ENCODE measurements around the gene ZNF511. TPM values are rescaled to one million over a fixed set of nuclear protein-coding genes. Genes with fewer than 3 reads are reported as not detected.

The ZNF511 gene
- total RNA-seq, 1 experiment from 2014 or later = 49.0 TPM

GRCh38 chr10:133309720-133310398, 1.1 kb downstream of the ZNF511 start (continued):
- TF ChIP-seq JUND (IDR thresholded peaks at IDR 0.05) (no peak), MAX (IDR thresholded peaks at IDR 0.05) (no peak), ATF3 (IDR thresholded peaks at IDR 0.05) (no peak), REST (IDR thresholded peaks at IDR 0.05; ENCODE audit: low read depth) (no peak), TCF7L2 (IDR thresholded peaks at IDR 0.05; ENCODE audit: borderline replicate concordance, extremely low read depth, insufficient read depth, insufficient read length) (no peak)

- Histone ChIP-seq H4K20me1 (ENCODE audit: insufficient read depth) (no peaks in the 10 kb centered on the region), H3K4me2 (ENCODE audit: low read length) (no peak overlapping the region), H2AFZ (ENCODE audit: low read depth, low read length, poor library complexity, severe bottlenecking) (no peak overlapping the region), H3K4me1 (ENCODE audit: control insufficient read depth in 1 of 2, insufficient read depth in 2 of 2, low read length in 2 of 2) (peaks cover 2 to 15% of the 10 kb centered on the region in 2 experiments; a peak in 2 of 4 replicates), H3K9me3 (ENCODE audit: control insufficient read depth in 1 of 2, insufficient read depth in 1 of 2, low read depth in 1 of 2, low read length in 2 of 2) (no peaks in the 10 kb centered on the region), H3K4me3 (replicated peaks in 1 of 2; ENCODE audit: low read depth in 1 of 2, low read length in 2 of 2) (no peak overlapping the region), H3K36me3 (ENCODE audit: control insufficient read depth in 1 of 2, insufficient read depth in 2 of 2, low read length in 2 of 2) (peaks cover 0 to 3% of the 10 kb centered on the region in 2 experiments; a peak in 1 of 4 replicates), H3K27me3 (ENCODE audit: insufficient read depth, low read length) (no peaks in the 10 kb centered on the region), H3K9ac (ENCODE audit: low read length) (no peak overlapping the region), H3K27ac (ENCODE audit: low read depth, low read length) (no peak overlapping the region), H3K9me2 (ENCODE audit: insufficient read depth) (no peaks in the 10 kb centered on the region), H3K79me2 (ENCODE audit: insufficient read depth, low read length) (peaks cover 27% of the 10 kb centered on the region)
- intact Hi-C loops (cut with micrococcal nuclease) = no loop called here
- ChIA-PET POLR2A (no interaction called here), RAD21 (ENCODE audit: low non-redundant PET in 1 of 2, low total read pairs in 2 of 2, uncharacterized antibody in 2 of 2, unreplicated experiment in 2 of 2) (no interaction called here), CTCF (no interaction called here)
- no peak for ATAC-seq
- no peak for DNase-seq (ENCODE audit: low read depth, low spot score)
- TSS peak; percentile 39 for BruUV-seq (replicated peaks)
- TF ChIP-seq SP1 (IDR thresholded peaks at IDR 0.05; ENCODE audit: low read depth) (no peak), SRF (IDR thresholded peaks at IDR 0.05; ENCODE audit: low read depth) (no peak), EZH2 (IDR thresholded peaks at IDR 0.05) (no peak), SIN3A (IDR thresholded peaks at IDR 0.05; ENCODE audit: low read depth) (no peak), POLR2AphosphoS5 (IDR thresholded peaks at IDR 0.05; ENCODE audit: low read depth, low read length) (no peak), EZH2phosphoT487 (IDR thresholded peaks at IDR 0.05; ENCODE audit: borderline replicate concordance) (no peak), ATF3 (IDR thresholded peaks at IDR 0.05) (no peak), ELF1 (IDR thresholded peaks at IDR 0.05; ENCODE audit: borderline replicate concordance, low read depth) (no peak), ZBTB33 (IDR thresholded peaks at IDR 0.05; ENCODE audit: extremely low read depth, insufficient replicate concordance, low read length) (no peak), RAD21 (IDR thresholded peaks at IDR 0.05; ENCODE audit: low read depth) (no peak), TCF7L2 (IDR thresholded peaks at IDR 0.05; ENCODE audit: borderline replicate concordance, extremely low read depth, insufficient read depth, insufficient read length) (no peak), CTCF (IDR thresholded peaks at IDR 0.05 in 2 of 3, conservative IDR thresholded peaks at IDR 0.05 in 1 of 3; ENCODE audit: borderline replicate concordance in 1 of 3, insufficient read depth in 1 of 3, low read depth in 2 of 3, low read length in 2 of 3) (no peak), ZFX (IDR thresholded peaks at IDR 0.05) (no peak)
These were observed 1.7 kb downstream of the ZNF511 start for GRCh38 chr10:133310399-133310755.

All from HCT116 (cell line).